GM18861 (cell line): ENCODE data around the gene PDGFD.

ENCODE experiments used
- ATAC-seq: cut with Tn5 transposase; IDR thresholded peaks from one replicate; pipeline ENCODE4 v1.9.1; 2021; ENCODE audit not compliant: unreplicated experiment

The PDGFD gene

DNA sequence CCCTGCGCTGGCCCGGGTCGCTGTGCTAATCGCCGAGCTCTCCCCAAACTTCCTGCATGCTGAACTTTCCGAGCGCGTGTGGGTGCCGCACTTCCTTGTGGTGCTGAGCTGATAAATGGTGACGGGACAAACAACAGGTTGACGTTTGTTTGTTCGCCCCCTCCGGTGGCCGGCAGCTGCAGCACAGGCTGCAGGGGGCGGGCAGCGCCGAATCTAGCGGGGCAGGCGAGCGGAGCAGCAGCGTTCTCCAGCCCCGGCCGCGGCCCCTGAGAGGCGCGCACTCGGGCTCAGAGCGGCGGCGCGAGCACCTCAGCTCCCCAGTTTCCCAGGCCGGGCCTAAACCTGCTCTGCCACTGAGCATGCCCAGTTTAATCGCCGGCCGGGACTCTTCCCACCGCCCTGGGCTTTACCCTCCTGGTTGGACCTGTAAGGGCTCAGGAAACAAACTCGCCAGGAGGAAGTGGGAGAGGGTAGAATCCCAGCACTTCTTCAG is at the start of gene PDGFD:
Gene PDGFD (minus strand): TSS at position 120 of the 493 bp plus-strand sequence.
- peak; percentile 95 for ATAC-seq

DNA sequence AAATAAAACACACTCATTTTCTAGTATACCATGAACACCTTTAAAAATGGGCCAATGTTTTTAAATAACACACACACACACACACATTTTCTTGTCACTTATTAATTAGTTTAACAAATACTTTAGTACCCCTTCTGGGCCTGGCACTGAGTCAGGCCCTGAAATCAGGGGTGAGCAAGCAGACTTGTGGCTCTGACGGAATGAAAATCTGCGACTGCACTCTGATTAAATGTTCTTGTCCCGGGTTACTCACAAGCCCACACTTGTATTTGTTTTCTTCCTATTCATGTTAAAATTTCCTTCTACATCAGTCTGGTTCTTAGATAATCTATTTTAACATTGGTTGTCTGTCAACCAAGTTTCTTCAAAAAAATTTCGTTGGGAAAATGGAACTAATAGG is 43.0 kb upstream of the PDGFD start:
- ATAC-seq, result no peak

DNA sequence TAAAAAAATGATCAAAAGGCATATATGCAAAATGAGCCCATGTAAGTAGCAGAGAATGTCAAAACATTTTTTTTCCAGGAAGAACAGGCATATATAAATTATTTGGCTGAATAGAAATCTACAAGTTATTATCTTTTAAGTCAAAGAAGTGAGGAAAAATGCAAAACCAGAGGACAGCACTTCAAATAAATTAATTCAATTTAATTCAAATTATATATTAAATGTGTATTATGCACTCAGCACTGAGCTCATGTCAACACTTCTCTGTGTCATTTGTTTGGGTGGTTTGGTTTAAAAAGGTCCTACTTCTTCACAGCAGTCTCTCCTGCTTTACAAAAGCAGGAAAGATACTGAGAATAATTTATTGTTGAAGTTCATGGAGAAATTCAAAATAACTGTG is 41.9 kb upstream of the PDGFD start:
- no peak for ATAC-seq

DNA sequence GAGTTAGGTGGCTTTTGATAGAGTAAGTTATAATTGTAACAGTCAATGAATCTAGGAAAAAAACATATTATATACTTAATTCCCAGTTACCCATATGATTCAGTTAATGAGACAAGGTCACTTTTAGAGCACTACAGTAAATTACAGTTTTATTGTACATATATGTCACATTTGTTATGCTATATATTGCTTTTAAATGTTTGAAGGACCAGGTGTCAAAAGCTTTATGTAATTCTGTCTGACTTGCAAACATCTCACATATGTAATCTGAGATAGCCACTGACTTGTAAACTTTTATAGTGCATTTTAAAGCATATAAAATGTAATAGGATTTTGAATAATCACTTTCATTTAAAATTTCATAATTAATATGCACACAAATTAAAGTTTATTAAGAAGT is 36.7 kb upstream of the PDGFD start:
- ATAC-seq, result no peak

DNA sequence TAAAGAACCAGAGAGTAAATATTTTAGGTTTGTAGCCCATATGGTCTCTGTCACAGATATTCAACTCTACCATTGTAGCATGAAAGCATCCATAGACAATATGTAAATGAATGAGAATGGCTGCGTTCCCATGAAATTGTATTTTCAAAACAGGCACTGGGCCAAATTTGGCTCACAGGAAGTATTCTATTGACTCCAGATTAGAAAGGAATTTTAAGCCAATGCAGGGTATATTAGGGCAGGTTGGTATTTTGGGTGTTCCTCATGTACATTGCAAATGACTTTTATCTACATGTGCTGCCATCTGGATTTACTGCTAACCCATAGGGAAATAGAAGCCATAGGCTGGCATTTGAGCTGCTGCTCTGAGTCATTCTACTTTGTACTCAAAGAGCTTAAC is 35.1 kb upstream of the PDGFD start:
- ATAC-seq, result no peak

DNA sequence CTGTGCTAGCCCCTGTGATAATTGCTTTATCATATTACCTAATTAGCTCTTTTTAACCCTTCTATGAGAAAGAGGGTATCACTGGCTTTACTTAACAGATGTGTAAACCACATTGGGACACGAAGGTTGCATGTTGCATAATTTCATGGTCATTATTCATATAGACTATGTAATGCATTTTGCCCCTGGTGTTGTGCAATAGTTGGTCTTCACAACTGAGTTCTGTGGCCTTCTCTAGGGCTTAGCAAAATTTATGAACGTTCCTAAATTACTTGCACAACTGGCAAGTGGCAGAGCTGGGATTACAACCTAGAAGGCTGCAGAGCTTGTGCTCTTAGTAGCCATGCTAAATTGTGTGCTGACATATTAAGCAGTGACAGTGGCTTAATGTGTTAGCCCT is 34.6 kb upstream of the PDGFD start:
- ATAC-seq, result no peak

DNA sequence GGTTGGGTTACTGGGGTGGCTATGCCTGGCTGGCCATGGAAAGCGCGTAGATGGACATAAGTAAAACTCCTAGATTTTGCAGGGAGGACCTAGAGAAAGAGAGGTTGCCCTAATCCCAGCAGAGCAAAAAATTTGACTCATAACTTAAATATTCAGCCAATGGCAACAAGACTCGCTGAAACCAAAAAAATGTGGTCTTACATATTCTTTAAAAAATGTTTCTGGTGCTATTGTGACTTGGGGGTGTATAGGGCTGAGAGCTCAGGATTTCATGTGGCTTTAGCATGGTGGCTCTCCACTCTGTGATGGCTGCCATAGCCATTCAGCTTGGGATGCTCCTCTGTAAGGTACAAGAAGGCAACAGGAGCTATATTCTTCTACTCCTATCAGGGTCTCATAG is 27.2 kb upstream of the PDGFD start:
- ATAC-seq, result no peak

DNA sequence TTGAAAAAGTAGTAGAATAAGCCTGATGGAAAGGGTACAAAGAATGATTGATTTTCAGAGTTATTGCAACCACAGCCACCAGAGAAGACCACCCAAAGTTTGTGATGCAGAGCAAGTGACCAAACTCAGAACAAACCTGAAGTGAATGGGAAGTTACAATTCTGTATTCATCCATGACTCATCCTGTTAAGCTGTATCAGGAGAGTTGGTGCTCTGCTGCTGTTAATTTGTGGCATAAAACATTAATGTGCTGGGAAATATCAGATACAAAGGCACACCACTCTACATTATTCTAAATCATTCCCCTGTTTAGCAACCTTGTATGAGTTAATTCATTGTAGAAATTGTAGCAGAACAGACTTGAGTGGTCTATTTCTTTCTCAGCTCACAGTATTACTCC is 19.6 kb upstream of the PDGFD start:
- ATAC-seq, result no peak

DNA sequence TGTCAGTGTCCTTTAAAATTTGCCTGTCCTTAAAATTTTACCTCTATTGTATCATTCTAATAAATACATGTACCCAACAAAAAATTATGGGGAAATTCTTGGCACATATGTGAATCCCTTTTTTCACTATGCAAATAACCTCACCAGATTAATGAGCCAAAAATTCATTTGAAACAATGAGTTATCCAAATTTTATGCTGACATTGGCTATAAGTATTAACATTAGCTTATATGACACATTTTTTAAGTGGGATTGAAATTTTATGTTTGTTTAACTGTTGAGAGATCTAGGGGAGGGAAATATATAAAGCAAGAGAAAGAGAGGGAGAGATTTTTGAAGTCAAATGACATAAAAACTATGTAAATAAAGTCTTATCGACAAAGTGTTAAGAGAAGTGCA is 11.8 kb upstream of the PDGFD start:
- no peak for ATAC-seq

DNA sequence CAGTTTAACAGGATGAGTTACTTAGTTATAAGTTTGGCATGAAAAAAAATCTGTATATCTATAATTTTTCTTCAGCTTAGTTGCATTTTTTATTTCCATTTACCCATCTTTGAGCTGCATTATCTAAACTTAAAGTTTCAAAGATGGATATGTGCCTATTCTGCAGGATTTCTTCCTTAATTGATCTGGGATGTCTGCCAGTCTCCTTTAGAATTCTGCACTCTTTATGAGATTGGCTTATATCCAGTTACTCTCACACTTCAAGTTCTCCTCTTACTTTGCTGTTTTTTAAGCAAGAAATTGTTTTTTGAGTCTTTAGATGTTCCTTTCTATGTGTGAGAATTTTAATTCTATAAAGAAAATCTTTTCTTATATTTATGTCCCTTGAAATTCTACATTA is 5.1 kb upstream of the PDGFD start:
- ATAC-seq, result no peak

DNA sequence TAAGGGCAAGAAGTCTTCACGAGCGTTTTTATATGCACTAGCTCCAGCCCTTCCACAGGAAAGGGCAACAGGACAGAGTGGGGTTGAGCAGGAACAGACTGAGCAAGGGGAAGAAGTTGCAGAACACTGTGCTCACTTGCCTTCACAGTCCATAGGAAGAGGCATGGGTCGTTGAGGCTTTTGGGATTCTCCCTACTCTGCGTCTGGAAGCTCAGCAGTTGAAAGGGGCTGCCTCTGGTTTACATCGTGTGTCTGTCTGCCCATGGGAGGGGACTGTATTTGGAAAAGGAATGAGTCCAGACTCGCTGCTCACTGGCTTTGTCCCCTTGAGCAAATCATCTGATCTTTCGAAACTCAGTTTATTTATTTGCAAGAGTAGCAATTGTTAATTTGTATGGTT is 1.1 kb upstream of the PDGFD start:
- ATAC-seq, result no peak

DNA sequence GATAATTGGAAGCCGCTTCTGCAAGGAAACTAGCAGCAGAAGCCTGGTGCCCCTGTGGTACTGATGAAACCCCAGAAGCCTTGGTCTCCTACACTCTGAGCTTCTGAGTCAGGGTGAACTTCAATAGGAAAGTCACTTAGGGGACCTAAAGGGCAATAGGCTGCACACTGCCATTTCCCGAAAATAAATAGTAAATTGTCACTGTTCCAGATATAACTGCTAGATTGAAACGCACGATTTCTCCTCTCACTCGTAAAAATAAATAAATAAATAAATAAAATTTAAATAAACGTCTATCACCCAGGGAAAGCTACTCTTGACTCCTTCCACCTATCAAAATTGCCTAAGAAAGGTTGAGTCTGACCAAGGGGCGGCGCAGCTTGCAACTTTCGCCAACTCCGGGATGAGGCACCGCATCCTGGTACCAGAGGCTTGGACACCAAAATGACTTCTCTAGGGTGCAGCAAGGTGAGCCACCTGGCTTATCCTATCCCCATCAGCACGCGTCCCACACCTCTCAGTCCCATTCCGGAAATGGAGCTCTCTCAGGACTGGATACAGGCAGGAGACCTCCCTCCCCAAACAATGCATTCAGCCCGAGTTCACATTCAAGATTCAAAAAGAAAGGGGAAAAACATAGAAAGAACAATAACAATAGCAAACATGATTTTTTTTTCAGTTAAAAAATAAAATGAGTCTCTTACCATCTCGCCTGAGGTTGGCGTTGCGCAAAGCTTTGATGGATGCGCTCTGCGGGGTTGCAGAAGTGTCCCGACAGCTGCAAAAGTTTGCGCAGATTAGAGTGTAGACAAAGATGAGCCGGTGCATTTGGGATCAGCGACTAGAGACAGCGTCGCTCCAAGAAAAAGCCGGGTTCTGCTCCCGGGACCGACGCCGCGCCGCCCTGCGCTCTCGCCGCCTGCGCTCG is 583 bp downstream of the PDGFD start:
- ATAC-seq, result no peak

DNA sequence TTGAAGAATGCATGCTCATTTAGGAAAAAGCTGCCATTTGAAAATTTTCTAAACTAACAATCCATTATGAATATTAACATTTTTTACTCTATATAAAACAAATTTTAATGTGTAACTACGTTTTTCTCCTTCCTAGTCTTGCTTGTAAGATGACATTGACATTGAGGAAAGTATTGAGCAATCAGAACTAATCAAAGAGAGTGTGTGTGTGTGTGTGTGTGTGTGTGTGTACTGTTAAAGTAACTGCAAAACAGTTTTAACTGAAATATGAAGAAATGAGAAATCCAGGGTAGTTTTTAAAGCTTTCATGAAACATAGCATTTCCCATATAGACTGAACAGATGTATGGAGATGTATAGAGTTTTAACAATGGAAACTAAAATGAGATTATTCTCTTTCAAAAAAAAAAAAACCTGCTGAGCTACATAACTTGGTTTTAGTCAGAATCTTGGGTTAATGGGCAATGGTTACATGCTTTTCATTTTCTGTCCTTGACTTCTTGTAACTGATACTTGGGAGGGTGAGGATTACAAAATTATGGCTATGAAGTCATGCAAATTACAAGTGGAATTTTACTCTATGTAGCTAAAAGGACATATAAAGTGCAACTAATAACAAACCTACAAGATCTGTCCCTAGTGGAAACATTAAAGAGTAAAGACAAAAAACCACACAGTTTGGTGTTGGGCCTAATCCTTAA is 2.0 kb downstream of the PDGFD start:
- no peak for ATAC-seq

DNA sequence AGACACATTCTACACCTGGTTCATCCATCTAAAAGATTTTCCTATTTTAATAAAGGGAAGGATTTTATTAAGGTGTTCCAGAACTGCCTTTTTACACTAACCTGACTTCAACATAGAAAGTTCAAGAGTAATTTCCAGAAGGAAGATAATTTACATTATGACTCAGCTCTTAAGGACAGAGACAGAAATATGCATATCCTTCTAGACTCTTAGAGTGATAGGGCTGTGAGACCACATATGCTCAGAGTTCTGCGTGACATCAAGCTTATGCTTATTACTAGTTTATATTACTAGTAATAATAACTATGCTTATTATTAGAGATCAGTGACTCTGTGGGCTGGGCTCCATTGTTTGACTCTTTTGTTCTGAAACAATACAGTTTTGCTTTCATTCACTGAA is 4.6 kb downstream of the PDGFD start:
- ATAC-seq, result no peak

DNA sequence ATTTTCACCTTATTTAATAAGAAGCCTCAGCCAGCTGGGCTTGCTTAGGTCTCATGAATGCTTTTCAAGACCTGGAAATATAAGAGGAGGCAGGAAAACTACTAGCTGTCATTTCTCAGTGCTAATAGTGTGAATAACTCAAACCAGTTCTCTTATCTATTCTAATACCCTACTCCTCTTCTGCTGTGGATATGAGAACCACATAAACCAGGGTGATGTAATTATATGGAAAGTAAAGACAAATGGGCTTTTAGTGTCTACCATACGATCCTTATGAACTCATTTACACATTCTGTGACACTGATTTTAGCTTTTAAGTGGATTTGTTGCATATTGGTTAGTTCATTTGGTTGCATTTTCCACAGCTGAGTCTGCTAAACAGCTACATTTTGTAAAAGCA is 8.6 kb downstream of the PDGFD start:
- no peak for ATAC-seq

DNA sequence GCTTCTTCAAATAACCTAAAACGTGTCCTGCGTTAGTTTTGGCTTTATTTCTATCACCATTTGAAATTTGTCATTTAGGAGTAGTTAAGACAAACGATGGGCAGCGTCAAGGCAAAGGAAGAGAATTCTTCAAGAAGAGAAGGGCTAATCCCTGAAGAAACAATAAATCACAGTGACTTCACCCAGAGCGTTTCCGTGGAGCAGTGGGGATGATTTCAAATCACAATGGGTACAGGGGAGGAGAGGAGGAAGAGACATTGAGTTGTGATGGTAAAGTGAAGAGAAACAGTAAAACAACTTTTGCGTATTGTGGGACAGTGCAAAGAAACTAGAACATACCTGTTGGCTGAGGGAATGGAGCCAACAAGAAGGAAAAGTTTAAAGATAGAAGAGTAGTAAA is 9.7 kb downstream of the PDGFD start:
- ATAC-seq, result no peak

DNA sequence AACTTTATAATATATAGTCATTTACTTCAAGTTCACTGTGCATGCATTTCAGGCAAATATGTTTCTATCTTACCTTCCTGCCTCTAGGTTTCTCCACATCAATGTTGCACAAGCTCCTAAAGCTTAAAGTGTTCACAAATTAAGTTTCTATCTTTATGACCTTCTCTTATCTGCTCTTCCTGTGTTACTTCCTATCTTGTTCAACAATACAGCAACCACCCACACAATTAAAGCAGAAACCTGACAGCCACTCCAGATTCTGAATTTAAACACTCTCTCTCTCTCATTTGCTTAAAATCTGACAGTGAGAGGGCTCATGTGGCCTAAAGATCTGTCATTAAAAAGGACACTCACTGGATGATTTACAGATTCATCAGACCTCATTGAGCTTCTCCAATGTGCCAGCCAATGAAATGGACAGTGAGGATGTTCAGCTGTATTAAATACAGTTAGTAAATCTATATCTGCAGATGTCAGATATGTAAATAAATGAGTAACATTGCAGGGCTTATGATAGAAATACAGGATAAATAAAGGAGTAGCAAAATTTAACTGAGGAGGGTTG is 10.9 kb downstream of the PDGFD start:
- no peak for ATAC-seq

DNA sequence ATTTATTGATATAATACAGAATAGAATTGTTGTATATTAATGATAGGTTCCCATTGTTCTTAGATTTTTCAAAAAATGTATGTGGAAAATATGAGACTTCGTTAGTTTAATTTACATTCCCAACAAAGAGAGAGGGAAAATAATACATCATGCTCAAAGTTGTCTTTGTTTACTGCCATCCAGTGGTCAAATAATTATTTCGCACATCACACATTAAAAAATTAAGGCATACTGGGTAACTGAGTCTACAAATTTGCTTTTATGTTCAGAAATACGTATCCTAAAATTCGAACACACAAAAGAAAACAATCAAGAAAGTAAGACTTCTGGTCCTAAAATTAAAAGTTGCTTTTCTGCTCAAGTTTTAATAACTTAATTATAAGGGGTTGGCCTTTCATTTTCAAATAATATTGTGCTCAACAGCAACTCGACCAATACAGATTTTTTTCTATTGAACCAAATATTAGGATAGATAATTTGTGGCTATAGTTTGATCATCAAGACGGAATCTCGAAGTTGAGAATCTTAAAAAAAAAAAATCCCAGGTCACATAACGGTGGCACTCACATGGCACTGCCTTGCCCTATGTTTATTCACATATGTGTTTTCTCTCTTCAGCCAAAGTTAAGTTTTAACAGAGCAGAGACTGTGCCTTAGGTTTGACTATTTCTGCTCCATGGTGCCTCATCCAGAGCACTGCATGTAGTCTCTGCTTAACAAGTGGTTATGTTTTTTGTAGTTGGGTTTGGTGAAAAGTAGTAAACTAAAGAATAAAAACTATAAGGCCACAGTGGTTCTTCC is 12.3 kb downstream of the PDGFD start:
- ATAC-seq, result no peak

DNA sequence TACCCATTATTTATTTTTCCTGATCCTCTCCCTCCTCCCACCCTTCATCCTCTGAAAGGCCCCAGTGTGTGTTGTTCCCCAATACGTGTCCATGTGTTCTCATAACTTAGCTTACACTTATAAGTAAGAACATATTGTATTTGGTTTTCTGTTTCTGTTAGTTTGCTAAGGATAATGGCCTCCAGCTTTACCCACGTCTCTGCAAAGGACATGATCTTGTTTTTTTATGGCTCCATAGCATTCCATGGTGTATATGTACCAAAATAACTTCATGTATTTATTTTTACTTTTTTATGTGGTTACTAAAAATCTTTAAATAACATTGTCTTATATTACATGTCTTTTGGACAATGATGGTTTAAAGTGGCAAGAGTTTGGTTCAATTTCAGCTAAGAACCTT is 15.2 kb downstream of the PDGFD start:
- no peak for ATAC-seq

DNA sequence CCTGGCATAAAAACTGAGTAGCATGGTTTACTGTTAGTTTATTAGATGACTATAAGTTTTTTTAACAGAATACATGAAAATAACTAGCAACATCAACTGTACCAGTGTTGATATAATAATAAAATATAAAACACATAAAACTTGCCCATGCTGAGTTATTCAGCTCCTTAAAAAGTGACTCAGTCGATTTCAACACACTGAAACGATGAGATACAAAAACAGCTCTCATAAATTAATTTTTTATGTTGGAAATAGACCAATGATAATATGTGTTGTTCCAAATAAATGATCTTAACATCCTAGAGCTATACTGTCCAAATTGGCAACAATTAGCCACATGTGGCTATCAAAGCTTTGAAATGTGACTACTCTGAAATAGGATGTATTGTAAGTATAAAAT is 15.9 kb downstream of the PDGFD start:
- ATAC-seq, result no peak

DNA sequence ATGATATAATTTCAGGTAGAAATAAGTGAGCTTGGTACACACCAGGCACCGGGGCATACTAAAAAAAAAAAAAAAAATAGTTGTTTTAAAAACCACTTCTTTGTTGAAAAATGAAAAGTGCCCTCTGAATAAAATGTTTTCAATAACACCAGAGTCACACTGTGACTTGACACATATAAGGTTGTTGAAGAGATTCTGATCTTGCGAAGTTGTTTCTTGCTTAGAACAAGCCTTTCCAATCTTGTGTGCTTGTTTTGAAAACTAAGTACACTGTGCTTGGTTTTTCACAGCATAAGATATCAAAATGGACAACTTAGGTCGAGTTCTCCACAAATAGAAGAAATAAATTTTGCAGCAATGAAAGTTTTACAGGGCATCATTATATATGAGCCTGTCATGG is 17.0 kb downstream of the PDGFD start:
- ATAC-seq, result no peak
